Stimulated activated CD4-positive, alpha-beta T cell treated with anti-CD3 and anti-CD28 coated beads, Interleukin-1b, Interleukin-23, amount 100 ng/mL, for 48 hours (primary cell): ENCODE data around the gene SNAPC2.
A peak's percentile ranks its signal among the peaks of the same experiment; 100 is the strongest.
"Not testable (repeated sequence)": the region's sequence is repeated elsewhere in the genome, so short reads cannot be mapped to it uniquely, and the experiment has no call there.

Experiments
- DNase-seq: peaks from one replicate; pipeline ENCODE4 v3.0.0-alpha.2; 2020

The SNAPC2 gene

GRCh38 chr19:7888826-7889217 lies 31.3 kb upstream of the SNAPC2 start:
- no peak for DNase-seq

GRCh38 chr19:7893362-7894101 lies 26.6 kb upstream of the SNAPC2 start:
- not testable (repeated sequence) for DNase-seq

GRCh38 chr19:7894612-7895309 lies 25.4 kb upstream of the SNAPC2 start:
- no peak for DNase-seq

GRCh38 chr19:7895565-7895964 lies 24.6 kb upstream of the SNAPC2 start:
- no peak for DNase-seq

GRCh38 chr19:7897292-7897691 lies 22.8 kb upstream of the SNAPC2 start:
- no peak for DNase-seq

GRCh38 chr19:7898967-7899366 lies 21.2 kb upstream of the SNAPC2 start:
- no peak for DNase-seq

GRCh38 chr19:7899751-7900378 lies 20.3 kb upstream of the SNAPC2 start:
- no peak for DNase-seq

GRCh38 chr19:7900401-7900870 lies 19.7 kb upstream of the SNAPC2 start:
- no peak for DNase-seq

GRCh38 chr19:7900931-7901330 lies 19.2 kb upstream of the SNAPC2 start:
- no peak for DNase-seq

GRCh38 chr19:7901337-7901736 lies 18.8 kb upstream of the SNAPC2 start:
- DNase-seq, result no peak

- no peak for DNase-seq
These were observed 17.3 kb upstream of the SNAPC2 start for GRCh38 chr19:7902796-7903243.

GRCh38 chr19:7903244-7904073 lies 16.7 kb upstream of the SNAPC2 start, which contains the start of gene MAP2K7:
TSS of gene MAP2K7 (plus strand) at chr19:7903877. CDS start at chr19:7903945, 68 bp downstream.
- DNase-seq, result peak; percentile 100

- DNase-seq, result peak; percentile 45
These were observed 15.8 kb upstream of the SNAPC2 start for GRCh38 chr19:7904074-7905020.

- DNase-seq, result no peak
These were observed 14.9 kb upstream of the SNAPC2 start for GRCh38 chr19:7905268-7905667.

- DNase-seq, result no peak
These were observed 14.3 kb upstream of the SNAPC2 start for GRCh38 chr19:7905859-7906258.

GRCh38 chr19:7907122-7907521 lies 13.0 kb upstream of the SNAPC2 start:
- DNase-seq, result no peak

GRCh38 chr19:7907544-7907943 lies 12.6 kb upstream of the SNAPC2 start:
- no peak for DNase-seq

GRCh38 chr19:7908078-7908699 lies 11.9 kb upstream of the SNAPC2 start:
- no peak for DNase-seq

GRCh38 chr19:7908742-7909461 lies 11.2 kb upstream of the SNAPC2 start:
- no peak for DNase-seq

GRCh38 chr19:7909471-7910067 lies 10.6 kb upstream of the SNAPC2 start:
- no peak for DNase-seq
